ENCODE measurements around the gene RBCK1.

The RBCK1 gene

DNA sequence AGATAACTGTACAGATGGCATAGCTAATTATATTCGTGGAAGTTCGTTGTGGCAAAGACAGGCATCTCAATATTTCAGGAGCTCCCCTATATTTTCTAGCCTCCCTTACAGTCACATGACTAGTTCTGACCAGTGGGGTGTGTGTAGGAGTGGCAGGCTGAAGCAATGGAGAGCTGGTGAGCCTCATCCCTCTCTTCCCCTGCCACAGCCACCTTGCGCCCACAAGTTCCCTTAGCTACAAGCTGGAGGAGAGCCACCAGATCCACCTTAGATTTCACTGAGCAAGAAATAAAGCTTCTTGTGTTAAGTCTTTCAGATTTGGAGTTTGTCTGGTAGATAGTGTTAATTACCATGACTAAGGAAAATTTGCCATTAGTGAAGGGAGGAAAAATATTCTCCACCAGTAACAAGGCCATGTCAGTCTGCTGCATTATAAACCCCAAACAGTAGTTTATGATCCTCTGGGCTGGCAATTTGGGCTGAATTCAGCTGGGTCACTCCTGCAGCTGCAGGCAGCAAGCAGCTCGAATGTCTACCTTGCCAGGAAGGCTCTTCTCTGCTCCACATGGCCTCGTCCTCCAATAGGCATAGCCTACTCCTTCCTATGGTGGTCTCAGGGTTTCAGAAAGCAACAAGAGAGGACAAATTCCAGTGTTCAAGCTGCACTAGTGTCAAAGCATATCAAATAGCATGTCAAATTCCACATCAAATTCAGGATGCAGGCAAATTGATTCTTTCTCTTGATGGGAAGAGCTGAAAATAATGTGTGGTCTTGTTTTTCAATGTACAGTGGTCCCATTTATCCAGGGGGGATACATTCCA lies 7.4 kb upstream of the RBCK1 start:
- DNase-seq = no peak

DNA sequence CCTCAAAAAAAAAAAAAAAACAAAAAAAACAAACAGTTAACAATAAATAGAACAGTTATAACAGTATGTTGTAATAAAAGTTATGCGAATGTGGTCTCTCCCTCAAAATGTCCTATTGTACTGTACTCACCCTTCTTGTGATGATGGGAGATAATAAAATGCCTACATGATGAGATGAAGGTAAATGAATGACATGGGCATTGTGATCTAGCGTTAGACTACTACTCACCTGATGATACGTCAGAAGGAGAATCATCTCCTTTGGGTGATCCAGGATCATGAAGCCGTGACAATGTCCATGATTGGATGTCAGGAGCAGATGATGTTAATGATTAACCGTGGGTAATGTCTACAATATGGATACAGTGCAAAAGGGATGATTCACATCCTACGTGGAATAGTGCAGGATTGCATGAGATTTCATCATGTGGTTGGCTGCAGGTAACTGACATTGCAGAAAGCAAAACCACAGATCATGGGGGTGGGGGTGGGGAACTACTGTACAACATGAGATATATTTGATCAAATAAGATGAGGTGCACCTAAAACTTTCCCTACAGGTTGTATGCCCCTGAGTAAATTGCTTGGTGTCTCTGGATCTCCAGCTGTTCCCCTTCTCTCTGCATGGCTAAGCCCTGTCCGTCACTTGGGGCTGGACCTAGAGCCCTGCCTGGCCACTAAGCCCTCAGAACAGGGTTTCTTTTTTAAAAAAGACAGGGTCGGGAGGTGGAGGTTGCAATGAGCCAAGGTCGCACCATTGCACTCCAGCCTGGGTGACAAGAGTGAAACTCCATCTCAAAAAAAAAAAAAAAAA lies 6.2 kb upstream of the RBCK1 start:
- DNase-seq = no peak

GRCh38 chr20:402496-402885 lies 5.6 kb upstream of the RBCK1 start:
- no peak for DNase-seq

- no peak for DNase-seq
Observed at GRCh38 chr20:402898-403581, 5.1 kb upstream of the RBCK1 start.

DNA sequence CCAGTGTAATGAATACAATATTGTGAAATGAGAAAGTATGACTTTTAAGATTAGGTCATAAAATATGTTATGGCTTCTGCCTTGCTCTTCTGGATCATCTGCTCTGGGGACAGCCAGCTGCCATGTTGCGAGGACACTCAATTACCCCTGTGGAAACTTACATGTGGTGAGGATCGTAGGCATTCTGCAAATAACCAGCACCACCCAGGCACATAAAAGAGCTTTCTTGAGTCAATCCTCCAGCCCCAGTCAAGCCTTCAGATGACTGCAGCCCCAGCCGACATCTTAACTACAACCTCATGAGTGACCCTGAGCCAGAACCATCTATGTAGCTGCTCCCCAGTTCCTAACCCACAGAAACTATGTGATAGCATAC lies 4.5 kb upstream of the RBCK1 start:
- no peak for DNase-seq

- DNase-seq = no peak
Observed at GRCh38 chr20:404088-404487, 4.0 kb upstream of the RBCK1 start.

DNA sequence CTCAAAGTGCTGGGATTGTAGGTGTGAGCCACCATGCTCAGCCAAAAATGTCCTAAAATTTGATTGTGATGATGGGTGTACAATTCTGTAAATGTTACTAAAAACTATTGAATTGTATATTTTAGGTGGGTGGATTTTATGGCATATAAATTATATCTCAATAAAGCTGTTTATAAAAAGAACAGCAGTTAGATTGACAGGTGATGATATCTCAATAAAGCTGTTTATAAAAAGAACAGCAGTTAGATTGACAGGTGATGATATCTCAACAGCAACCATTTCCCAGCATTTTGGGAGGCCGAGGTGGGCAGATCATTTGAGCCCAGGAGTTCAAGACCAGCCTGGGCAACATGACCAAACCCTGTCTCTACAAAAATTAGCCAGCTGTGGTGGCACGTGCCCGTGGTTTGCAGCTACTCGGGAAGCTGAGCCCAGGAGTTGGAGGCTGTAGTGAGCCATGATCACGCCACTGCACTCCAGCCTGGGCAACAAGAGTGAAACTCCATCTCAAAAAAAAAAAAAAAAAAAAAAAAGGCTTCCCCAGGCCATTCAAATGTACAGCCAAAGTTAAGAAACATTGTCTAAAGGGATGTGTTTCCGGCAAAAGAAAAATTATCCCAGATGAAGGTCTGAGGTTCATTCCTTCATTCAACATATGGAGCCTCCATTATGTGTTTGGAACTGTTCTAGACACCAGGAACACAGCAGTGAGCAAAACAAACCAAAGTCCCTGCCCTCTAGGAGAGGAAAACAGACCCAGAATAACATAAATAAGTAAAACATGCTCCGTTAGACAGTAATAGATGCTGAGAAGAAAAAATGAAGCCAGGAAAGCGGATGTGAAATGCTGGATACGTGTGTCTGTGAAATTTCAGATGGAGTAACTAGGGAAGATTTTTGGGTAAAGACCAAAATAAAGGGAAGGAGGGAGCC lies 1.6 kb upstream of the RBCK1 start:
- no peak for DNase-seq

GRCh38 chr20:407133-407952 lies 756 bp upstream of the RBCK1 start:
- DNase-seq = no peak

- no peak for DNase-seq
Observed at GRCh38 chr20:408843-409696, 971 bp downstream of the RBCK1 start.

DNA sequence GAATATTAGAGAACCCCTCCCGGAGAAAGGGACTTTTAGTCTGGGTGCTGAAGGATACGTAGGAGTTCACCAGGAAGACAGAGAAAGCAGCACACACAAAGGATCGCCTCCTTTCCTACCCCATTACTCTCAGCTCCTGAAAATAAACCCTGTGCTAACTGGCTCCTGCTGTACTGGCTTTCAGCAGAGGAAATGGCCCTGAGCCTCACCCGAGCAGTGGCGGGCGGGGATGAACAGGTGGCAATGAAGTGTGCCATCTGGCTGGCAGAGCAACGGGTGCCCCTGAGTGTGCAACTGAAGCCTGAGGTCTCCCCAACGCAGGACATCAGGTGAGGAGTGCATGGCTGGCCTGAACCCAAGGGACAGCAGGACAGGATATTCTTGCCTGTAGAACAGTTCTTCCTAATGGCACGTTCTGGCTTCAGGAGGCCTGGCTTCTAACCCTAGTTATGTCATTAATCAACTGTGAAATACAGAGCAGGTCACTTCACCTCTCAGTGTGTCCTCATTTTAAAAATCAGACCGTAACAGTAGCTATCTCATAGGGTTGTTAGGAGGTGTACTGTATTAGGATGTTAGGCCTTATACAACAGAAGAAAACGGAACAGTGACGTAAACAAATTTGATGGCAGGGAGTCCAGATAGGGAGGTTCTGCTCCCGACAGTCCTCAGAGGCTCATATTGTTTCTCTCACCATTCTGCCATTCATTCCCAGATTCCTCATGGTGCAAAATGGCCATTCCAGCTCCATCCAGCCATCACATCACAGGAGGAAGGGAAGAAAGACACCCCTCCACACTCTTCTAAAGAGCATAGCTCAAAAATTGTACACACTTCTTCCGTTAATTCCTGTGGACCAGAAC lies 1.8 kb downstream of the RBCK1 start:
- DNase-seq = no peak

DNA sequence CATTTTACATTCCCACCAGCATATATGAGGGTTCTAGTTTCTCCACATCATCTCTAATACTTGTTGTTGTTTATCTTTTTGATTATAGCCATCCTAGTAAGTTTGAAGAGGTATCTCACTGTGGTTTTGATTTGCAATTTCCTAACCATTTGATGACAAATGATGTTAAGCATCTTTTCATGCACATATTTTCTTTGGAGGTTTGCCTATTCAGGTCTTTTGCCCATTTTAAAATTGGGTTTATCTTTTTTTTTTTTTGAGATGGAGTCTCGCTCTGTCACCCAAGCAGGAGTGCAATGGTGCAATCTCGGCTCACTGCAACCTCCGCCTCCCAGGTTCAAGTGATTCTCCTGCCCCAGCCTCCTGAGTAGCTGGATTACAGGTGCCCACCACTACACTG lies 4.0 kb downstream of the RBCK1 start:
- DNase-seq = no peak

DNA sequence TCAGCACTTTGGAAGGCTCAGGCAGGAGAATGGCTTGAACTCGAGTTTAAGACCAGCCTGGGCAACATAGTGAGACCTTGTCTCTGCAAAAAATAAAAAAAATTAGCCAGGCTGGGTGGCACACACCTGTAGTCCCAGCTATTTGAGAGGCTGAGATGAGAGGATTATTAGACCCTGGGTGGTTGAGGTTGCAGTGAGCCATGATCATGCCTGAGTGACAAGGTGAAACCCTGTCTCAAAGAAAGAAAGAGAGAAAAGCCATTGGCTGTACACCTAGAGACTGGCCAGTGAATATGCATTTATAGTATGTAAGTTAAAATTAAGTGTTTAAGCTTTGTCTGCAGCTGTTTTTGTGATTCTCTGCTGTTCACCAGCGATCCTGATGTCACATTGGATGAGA lies 6.1 kb downstream of the RBCK1 start:
- no peak for DNase-seq

DNA sequence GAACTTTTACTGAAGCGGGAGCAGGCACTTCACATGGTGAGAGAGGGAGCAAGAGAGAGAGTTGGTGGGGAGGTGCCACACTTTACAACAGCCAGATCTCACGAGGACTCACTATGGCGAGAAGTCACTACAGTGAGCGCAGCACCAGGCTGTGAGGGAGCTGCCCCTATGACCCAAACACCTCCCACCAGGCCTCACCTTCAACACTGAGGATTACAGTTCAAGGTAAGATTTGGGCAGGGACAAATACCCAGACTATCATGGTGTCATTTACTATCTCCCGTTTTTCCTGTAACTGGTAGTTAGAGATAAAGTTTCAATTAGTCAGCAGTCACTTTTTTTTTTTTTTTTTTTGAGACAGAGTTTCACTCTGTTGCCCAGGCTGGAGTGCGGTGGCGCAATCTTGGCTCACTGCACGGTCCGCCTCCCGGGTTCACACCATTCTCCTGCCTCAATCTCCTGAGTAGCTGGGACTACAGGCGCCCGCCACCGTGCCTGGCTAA lies 7.8 kb downstream of the RBCK1 start:
- no peak for DNase-seq

GRCh38 chr20:416950-417800 lies 9.1 kb downstream of the RBCK1 start:
- no peak for DNase-seq

DNA sequence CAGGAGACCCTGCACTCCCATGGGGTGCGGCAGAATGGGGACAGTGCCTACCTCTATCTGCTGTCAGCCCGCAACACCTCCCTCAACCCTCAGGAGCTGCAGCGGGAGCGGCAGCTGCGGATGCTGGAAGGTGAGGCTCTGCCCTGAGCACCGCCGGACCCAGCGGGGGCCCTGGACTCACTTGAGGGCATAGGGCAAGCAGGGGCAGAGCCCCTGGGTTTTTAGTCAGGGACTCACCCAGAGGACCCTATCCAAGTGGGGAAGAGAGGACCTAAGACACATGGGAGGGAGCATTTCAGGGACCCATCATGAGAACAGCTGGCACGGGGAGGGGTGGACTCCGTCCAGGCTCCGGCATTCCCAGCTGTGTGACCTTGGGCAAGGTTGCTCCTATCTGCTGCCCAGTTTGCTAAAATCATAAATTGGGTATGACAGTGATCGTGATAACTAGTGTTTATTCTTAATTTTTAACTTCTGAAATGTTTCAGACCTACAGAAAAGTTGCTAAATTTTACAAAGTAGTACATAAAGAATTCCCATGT lies 9.8 kb downstream of the RBCK1 start:
- DNase-seq = no peak

DNA sequence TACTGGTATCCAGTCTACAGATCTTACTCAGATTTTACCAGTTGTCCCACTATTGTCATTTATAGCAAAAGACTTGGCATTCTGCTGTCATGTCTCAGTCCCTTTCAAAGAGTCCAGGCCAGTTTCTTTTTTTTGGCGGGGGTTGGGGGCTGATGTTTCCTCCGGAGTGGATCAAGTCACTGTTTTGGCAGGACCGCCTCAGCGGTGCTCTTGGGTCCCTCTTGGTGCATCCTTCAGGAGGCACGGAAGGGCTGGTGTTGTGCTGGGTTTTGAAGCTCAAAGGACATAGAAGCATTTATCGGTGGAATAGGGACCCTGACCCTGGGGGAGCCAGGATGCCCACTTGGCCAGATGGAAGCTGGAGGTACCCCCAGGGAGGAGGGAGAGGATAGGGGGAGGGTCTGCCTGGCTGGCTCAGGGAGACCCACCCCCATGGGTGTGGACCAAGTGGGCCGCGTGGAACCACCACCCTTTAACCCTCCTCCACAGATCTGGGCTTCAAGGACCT lies 10.8 kb downstream of the RBCK1 start:
- DNase-seq = no peak

DNA sequence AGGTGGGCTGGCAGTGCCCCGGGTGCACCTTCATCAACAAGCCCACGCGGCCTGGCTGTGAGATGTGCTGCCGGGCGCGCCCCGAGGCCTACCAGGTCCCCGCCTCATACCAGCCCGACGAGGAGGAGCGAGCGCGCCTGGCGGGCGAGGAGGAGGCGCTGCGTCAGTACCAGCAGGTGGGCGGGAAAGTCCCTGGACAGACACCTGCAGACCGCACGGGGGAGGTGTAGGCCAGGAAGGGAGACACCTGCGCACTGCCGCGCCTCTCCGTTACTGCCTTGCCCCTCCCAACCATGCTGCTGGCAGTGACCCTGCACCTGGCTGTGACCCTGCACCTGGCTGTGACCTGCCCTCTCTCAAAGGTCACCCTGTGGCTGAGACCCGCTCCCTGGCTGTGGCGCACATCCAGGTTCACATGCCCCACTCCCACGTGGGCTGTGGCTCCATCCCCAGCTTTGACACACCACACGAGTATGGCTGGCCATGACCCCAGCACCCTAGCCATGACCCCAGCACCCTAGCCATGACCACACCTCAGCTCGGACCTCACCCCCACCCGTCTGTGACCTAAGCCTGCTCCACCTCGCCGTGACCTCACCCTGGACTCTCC lies 11.6 kb downstream of the RBCK1 start:
- no peak for DNase-seq

All from cortex of kidney (tissue), 1 donor.